NB4 (cell line): ENCODE data around the gene DAP.

Experiments used
- MYC ChIP-seq: IDR thresholded peaks from 2 replicates; pipeline ENCODE4 v1.6.1; 2011; ENCODE audit warnings: low read depth, low read length
- POLR2A ChIP-seq: IDR thresholded peaks from 2 replicates; pipeline ENCODE4 v1.6.1; 2011; ENCODE audit warnings: mild to moderate bottlenecking; ENCODE audit not compliant: insufficient read length; ENCODE audit errors: extremely low read depth
- TF ChIP-seq, protein P1 (sequence below): IDR thresholded peaks from one replicate; pipeline ENCODE4 v1.5.1; 2012; ENCODE audit warnings: low read depth, low read length
- TF ChIP-seq, protein P2 (sequence below): IDR thresholded peaks from 2 replicates; pipeline ENCODE4 v1.6.1; 2011; ENCODE audit warnings: low read depth, low read length

DNA sequence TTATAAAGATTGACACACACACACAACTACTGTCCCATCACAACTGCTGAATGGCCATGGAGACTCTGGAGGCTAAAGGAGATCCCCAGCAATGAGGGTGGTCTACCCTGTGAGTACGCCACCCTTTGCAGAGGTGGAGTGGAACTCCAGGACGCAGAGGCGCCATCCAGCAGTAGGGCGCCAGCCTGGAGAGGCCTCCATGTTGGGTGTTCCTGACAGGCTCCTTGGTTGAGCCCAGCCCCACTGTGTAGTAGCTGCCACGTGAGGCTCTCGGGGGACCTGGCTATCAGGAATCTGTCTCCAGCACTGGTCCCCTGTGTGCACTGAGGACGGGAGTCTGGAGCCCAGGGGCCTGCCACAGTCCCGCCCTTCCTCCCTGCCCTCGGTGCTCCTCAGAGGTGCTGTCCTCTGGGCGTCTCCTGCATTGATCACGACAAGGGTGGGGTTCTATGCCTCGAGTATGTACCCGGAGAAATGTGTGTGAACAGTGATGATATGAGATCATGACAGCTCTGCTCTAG lies 72.3 kb downstream of the DAP start:
- TF ChIP-seq, protein P1, sequence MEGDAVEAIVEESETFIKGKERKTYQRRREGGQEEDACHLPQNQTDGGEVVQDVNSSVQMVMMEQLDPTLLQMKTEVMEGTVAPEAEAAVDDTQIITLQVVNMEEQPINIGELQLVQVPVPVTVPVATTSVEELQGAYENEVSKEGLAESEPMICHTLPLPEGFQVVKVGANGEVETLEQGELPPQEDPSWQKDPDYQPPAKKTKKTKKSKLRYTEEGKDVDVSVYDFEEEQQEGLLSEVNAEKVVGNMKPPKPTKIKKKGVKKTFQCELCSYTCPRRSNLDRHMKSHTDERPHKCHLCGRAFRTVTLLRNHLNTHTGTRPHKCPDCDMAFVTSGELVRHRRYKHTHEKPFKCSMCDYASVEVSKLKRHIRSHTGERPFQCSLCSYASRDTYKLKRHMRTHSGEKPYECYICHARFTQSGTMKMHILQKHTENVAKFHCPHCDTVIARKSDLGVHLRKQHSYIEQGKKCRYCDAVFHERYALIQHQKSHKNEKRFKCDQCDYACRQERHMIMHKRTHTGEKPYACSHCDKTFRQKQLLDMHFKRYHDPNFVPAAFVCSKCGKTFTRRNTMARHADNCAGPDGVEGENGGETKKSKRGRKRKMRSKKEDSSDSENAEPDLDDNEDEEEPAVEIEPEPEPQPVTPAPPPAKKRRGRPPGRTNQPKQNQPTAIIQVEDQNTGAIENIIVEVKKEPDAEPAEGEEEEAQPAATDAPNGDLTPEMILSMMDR: no peak
- no peak for TF ChIP-seq POLR2A
- TF ChIP-seq, protein P2, sequence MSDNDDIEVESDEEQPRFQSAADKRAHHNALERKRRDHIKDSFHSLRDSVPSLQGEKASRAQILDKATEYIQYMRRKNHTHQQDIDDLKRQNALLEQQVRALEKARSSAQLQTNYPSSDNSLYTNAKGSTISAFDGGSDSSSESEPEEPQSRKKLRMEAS: no peak
- TF ChIP-seq MYC: no peak
